PC-3 (cell line): Measurements from ENCODE around the gene TMEM114. TPM values are rescaled to one million over a fixed set of nuclear protein-coding genes. Genes with fewer than 3 reads are reported as not detected.

ENCODE experiments used
- ATAC-seq: fragments of 200-7000 bp; cut with Tn5 transposase; 2 replicates; pipeline ENCODE4 v1.9.1; 2020; ENCODE audit warnings: mild to moderate bottlenecking, moderate library complexity
- BruUV-seq: library from RNA; stranded (reverse); fragments of 400-500 nt; replicated peaks from 2 replicates; lab custom pipeline; 2021; lab: Mats Ljungman, UMichigan
- CTCF ChIA-PET: fragments of 300-600 bp; sonication (Branson Sonifier 250); formaldehyde crosslinking; loops from one replicate; lab custom pipeline; 2022; ENCODE audit warnings: antibody characterized with exemption; lab: Charles Lee
- POLR2A ChIA-PET: fragments of 300-600 bp; sonication (Branson Sonifier 250); formaldehyde crosslinking; loops from one replicate; lab custom pipeline; 2022; ENCODE audit warnings: antibody characterized with exemption; ENCODE audit not compliant: unreplicated experiment; lab: Charles Lee
- DNase-seq: peaks from one replicate; pipeline ENCODE4 v3.0.0-alpha.2; 2015
- H2AFZ ChIP-seq: fragments of 300-600 bp; sonication (generic); 2 replicates; pipeline ENCODE4 v1.6.0; 2016; ENCODE audit warnings: antibody characterized with exemption, low read length
- H3F3A ChIP-seq: fragments of 300-600 bp; sonication (generic); one replicate; pipeline ENCODE4 v1.6.0; 2017; ENCODE audit warnings: antibody characterized with exemption, low read length, control low read depth, mild to moderate bottlenecking; ENCODE audit not compliant: unreplicated experiment
- H3K27ac ChIP-seq: fragments of 300-600 bp; sonication (generic); 2 replicates; pipeline ENCODE4 v1.5.1; 2016; ENCODE audit warnings: mild to moderate bottlenecking, low read length
- H3K27me3 ChIP-seq: fragments of 300-600 bp; sonication (generic); 2 replicates; pipeline ENCODE4 v1.6.1; 2016; ENCODE audit warnings: low read length, mixed read lengths
- H3K36me3 ChIP-seq: fragments of 300-600 bp; sonication (generic); 2 replicates; pipeline ENCODE4 v1.6.1; 2016; ENCODE audit warnings: low read depth, mixed run types, low read length, mixed read lengths
- H3K4me1 ChIP-seq: fragments of 300-600 bp; sonication (generic); 2 replicates; pipeline ENCODE4 v1.5.1; 2016; ENCODE audit warnings: low read length; ENCODE audit not compliant: insufficient read depth
- H3K4me2 ChIP-seq: fragments of 300-600 bp; sonication (generic); 2 replicates; pipeline ENCODE4 v1.6.0; 2016; ENCODE audit warnings: low read length
- H3K4me3 ChIP-seq: fragments of 300-600 bp; sonication (generic); 2 replicates; pipeline ENCODE4 v1.5.1; 2016; ENCODE audit warnings: mild to moderate bottlenecking, low read length, mixed read lengths
- H3K79me2 ChIP-seq: fragments of 300-600 bp; sonication (generic); 2 replicates; pipeline ENCODE4 v1.6.1; 2017; ENCODE audit warnings: low read length, mixed read lengths
- H3K9ac ChIP-seq: fragments of 300-600 bp; sonication (generic); 2 replicates; pipeline ENCODE4 v1.6.0; 2016; ENCODE audit warnings: mild to moderate bottlenecking, low read length
- H3K9me2 ChIP-seq: fragments of 300-600 bp; sonication (generic); replicated peaks from 2 replicates; pipeline ENCODE4 v1.6.1; 2016; ENCODE audit warnings: mixed run types, low read length, mixed read lengths
- H3K9me3 ChIP-seq: fragments of 300-600 bp; sonication (generic); 2 replicates; pipeline ENCODE4 v1.6.1; 2016; ENCODE audit warnings: low read length, mixed read lengths
- H4K20me1 ChIP-seq: fragments of 300-600 bp; sonication (generic); 2 replicates; pipeline ENCODE4 v1.6.1; 2016; ENCODE audit warnings: low read length, mixed read lengths
- CTCF ChIP-seq: fragments of 300-600 bp; sonication (generic); conservative IDR thresholded peaks from 2 replicates; pipeline ENCODE4 v1.5.1; 2017; ENCODE audit warnings: antibody characterized with exemption, low read depth, mild to moderate bottlenecking, low read length
- EZH2 ChIP-seq: fragments of 300-600 bp; sonication (generic); IDR thresholded peaks from one replicate; pipeline ENCODE4 v1.6.1; 2017; ENCODE audit warnings: antibody characterized with exemption, mild to moderate bottlenecking, low read length; ENCODE audit not compliant: unreplicated experiment
- EZH2phosphoT487 ChIP-seq: fragments of 300-600 bp; sonication (generic); IDR thresholded peaks from 2 replicates; pipeline ENCODE4 v1.6.1; 2018; ENCODE audit warnings: mild to moderate bottlenecking, antibody characterized with exemption, low read length, borderline replicate concordance
- intact Hi-C: fragments of 100-400 bp; cut with micrococcal nuclease; formaldehyde crosslinking; loops from 2 replicates; pipeline ENCODE4 v1.9.0; 2023
- total RNA-seq: library from RNA; depleted of rRNA; stranded (reverse); fragments of >200 nt; gene quantifications from 2 replicates; pipeline ENCODE4 v1.2.3, GENCODE V29; 2014

Gene TMEM114
- total RNA-seq, 1 experiment from 2014 or later, result not detected

- POLR2A ChIA-PET, result no interaction called here
- intact Hi-C loops, result no loop called here
- no peak overlapping the region for H3K9ac ChIP-seq
These were observed 38.8 kb upstream of the TMEM114 start for GRCh38 chr16:8628981-8629725.

GRCh38 chr16:8627456-8627855 lies 37.1 kb upstream of the TMEM114 start:
- Histone ChIP-seq H3K4me3 (no peak overlapping the region), H3K9me3 (no peaks in the 10 kb centered on the region), H3K4me1 (peaks cover 6% of the 10 kb centered on the region), H3K27ac (no peak overlapping the region), H3K36me3 (peaks cover 4% of the 10 kb centered on the region; the same call in 1 of the 2 replicates), H2AFZ (no peak overlapping the region), H3K79me2 (peaks cover 17% of the 10 kb centered on the region), H4K20me1 (no peaks in the 10 kb centered on the region), H3K27me3 (no peaks in the 10 kb centered on the region), H3K9me2 (no peaks in the 10 kb centered on the region), H3K9ac (no peak overlapping the region), H3K4me2 (no peak overlapping the region), H3F3A (no peaks in the 10 kb centered on the region)
- POLR2A ChIA-PET, result no interaction called here
- intact Hi-C loops, result no loop called here
- TF ChIP-seq EZH2phosphoT487, result no peak
- no peak for TF ChIP-seq EZH2
- TF ChIP-seq CTCF, result no peak
- no TSS peak for BruUV-seq
- CTCF ChIA-PET, result no interaction called here
- ATAC-seq (no peak), DNase-seq (no peak)

More at GRCh38 chr16:8628981-8629725, 38.8 kb upstream of the TMEM114 start:
- H3F3A ChIP-seq, result no peaks in the 10 kb centered on the region
- H3K4me2 ChIP-seq, result no peak overlapping the region
- TF ChIP-seq EZH2, result no peak
- no peak for TF ChIP-seq EZH2phosphoT487
- TF ChIP-seq CTCF, result no peak
- H3K79me2 ChIP-seq, result no peaks in the 10 kb centered on the region
- H3K9me3 ChIP-seq, result no peaks in the 10 kb centered on the region
- no peak for ATAC-seq
- no TSS peak for BruUV-seq
- CTCF ChIA-PET, result no interaction called here
- H3K4me1 ChIP-seq, result no peaks in the 10 kb centered on the region
- H3K4me3 ChIP-seq, result no peak overlapping the region
- peaks cover 4% of the 10 kb centered on the region; the same call in 1 of the 2 replicates for H3K36me3 ChIP-seq
- H4K20me1 ChIP-seq, result no peaks in the 10 kb centered on the region
- H3K9me2 ChIP-seq, result no peaks in the 10 kb centered on the region
- H3K27ac ChIP-seq, result no peak overlapping the region
- no peak overlapping the region for H2AFZ ChIP-seq
- H3K27me3 ChIP-seq, result no peaks in the 10 kb centered on the region
- DNase-seq, result no peak

GRCh38 chr16:8626946-8627345 lies 36.6 kb upstream of the TMEM114 start:
- TF ChIP-seq EZH2phosphoT487 (no peak), CTCF (no peak), EZH2 (no peak)
- Histone ChIP-seq H3K9me3 (no peaks in the 10 kb centered on the region), H3K79me2 (peaks cover 22% of the 10 kb centered on the region), H3K4me3 (no peak overlapping the region), H3K9me2 (no peaks in the 10 kb centered on the region), H3F3A (no peaks in the 10 kb centered on the region), H3K36me3 (peaks cover 4% of the 10 kb centered on the region; the same call in 1 of the 2 replicates), H3K27ac (no peak overlapping the region), H2AFZ (no peak overlapping the region), H4K20me1 (no peaks in the 10 kb centered on the region), H3K27me3 (no peaks in the 10 kb centered on the region), H3K4me2 (no peak overlapping the region), H3K9ac (no peak overlapping the region), H3K4me1 (peaks cover 8% of the 10 kb centered on the region)
- BruUV-seq, result no TSS peak
- no peak for DNase-seq
- ChIA-PET CTCF (no interaction called here), POLR2A (no interaction called here)
- intact Hi-C loops, result no loop called here
- ATAC-seq, result no peak
